Smooth muscle cell (in vitro differentiated cells): Measurements from ENCODE around the gene CIB4. TPM values are rescaled to one million over a fixed set of nuclear protein-coding genes. Genes with fewer than 3 reads are reported as not detected.

Source experiments
- DNase-seq: peaks from one replicate; lab custom pipeline; 2025; ENCODE audit not compliant: unreplicated experiment; lab: John Stamatoyannopoulos, UW
- H2AFZ ChIP-seq: fragments of 200-600 bp; sonication (generic); 2 replicates; pipeline ENCODE4 v1.6.0; 2016; ENCODE audit warnings: antibody characterized with exemption, low read depth, mild to moderate bottlenecking
- H3F3A ChIP-seq: fragments of 200-600 bp; sonication (generic); 2 replicates; pipeline ENCODE4 v1.6.0; 2017; ENCODE audit warnings: antibody characterized with exemption, low read depth
- H3K27ac ChIP-seq: fragments of 200-600 bp; sonication (generic); 2 replicates; pipeline ENCODE4 v1.5.1; 2016; ENCODE audit warnings: low read depth, mild to moderate bottlenecking
- H3K27me3 ChIP-seq: fragments of 200-600 bp; sonication (generic); 2 replicates; pipeline ENCODE4 v1.6.1; 2016; ENCODE audit warnings: low read depth, mild to moderate bottlenecking
- H3K36me3 ChIP-seq: fragments of 200-600 bp; sonication (generic); 2 replicates; pipeline ENCODE4 v1.5.1; 2016; ENCODE audit warnings: low read depth
- H3K4me1 ChIP-seq: fragments of 200-600 bp; sonication (generic); 2 replicates; pipeline ENCODE4 v1.5.1; 2016; ENCODE audit warnings: low read depth
- H3K4me2 ChIP-seq: fragments of 200-600 bp; sonication (generic); 2 replicates; pipeline ENCODE4 v1.6.0; 2016; ENCODE audit warnings: mild to moderate bottlenecking
- H3K4me3 ChIP-seq: fragments of 200-600 bp; sonication (generic); 2 replicates; pipeline ENCODE4 v1.5.1; 2016; ENCODE audit warnings: mild to moderate bottlenecking
- H3K79me2 ChIP-seq: fragments of 200-600 bp; sonication (generic); 2 replicates; pipeline ENCODE4 v1.6.0; 2016; ENCODE audit warnings: low read depth, mild to moderate bottlenecking
- H3K9ac ChIP-seq: fragments of 200-600 bp; sonication (generic); 2 replicates; pipeline ENCODE4 v1.6.0; 2016; ENCODE audit warnings: low read depth
- H3K9me3 ChIP-seq: fragments of 200-600 bp; sonication (generic); replicated peaks from 2 replicates; pipeline ENCODE4 v1.5.1; 2016; ENCODE audit warnings: low read depth
- H4K20me1 ChIP-seq: fragments of 200-600 bp; sonication (generic); 2 replicates; pipeline ENCODE4 v1.6.0; 2016; ENCODE audit warnings: low read depth
- WGBS: methylation state at CpG from one replicate; pipeline ENCODE4 v1.1.7; 2016; ENCODE audit warnings: low lambda C conversion rate; 5-methylcytosine and 5-hydroxymethylcytosine counted together
- polyA plus RNA-seq: library from polyadenylated mRNA; unstranded; fragments of >200 nt; fragmentation: Nextera tagmentation; extraction: Ambion mirVana; gene quantifications from 2 replicates; pipeline ENCODE4 v1.2.1, GENCODE V29; 2016
- total RNA-seq: library from RNA; depleted of rRNA; stranded (reverse); fragments of >200 nt; gene quantifications from 2 replicates; pipeline ENCODE4 v1.2.3, GENCODE V29; 2014
- TF ChIP-seq, protein P1 (sequence below): fragments of 200-600 bp; sonication (generic); IDR thresholded peaks from 2 replicates; pipeline ENCODE4 v1.5.1; 2017; ENCODE audit warnings: borderline replicate concordance, mild to moderate bottlenecking, antibody characterized with exemption; ENCODE audit not compliant: insufficient read depth, poor library complexity, severe bottlenecking

CIB4 gene
- total and polyA plus RNA-seq, 2 experiments from 2014 or later = not detected

DNA sequence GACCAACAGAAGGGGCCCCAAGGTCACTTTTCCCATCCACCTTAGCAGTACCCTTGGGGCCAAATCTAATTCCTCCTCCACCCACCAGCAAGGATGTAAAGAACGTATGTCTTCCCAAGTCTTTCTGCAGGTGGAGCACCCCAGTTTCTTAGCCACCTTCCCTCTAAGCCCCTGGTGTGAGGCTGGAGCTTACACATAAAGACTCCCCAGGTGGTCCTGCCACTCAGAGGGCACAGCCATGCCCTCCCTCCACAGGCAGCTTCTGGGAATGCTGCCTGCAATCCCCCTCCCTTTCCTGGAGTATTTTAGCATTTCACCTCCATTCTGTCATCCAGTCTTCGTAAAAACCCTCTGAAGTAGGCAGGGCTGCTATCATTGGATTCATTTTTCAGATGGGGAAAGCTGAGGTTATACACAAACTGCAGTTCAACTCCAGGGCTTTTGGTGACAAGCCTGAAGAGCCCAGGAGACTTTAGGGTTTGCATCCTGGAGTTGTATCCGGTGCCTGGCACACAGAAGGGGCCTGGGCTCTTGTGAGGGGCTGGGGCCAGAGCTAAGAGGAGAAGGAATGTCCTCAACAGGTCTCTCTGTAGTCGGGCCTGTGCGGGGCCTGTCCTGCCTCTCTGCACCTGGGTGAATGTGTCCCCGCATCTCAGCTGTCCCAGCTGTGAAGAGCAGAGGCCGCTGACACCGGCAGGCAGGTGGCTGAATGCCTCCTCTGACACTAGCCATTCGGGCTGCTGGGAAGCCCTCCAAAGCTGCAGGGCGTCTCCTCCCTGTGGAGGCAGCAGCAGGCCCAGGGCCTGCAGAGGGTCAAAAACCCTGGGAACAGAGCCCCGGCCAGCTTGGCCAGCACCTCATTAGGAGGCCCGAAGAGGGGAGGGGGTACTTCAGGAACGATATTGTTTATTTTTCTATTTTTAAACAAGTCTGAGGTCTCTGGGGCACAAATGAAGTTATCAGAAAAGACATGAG, 27.6 kb downstream of the CIB4 start:
- Histone ChIP-seq H3K9me3 (no peaks in the 10 kb centered on the region), H3K27me3 (no peaks in the 10 kb centered on the region)

DNA sequence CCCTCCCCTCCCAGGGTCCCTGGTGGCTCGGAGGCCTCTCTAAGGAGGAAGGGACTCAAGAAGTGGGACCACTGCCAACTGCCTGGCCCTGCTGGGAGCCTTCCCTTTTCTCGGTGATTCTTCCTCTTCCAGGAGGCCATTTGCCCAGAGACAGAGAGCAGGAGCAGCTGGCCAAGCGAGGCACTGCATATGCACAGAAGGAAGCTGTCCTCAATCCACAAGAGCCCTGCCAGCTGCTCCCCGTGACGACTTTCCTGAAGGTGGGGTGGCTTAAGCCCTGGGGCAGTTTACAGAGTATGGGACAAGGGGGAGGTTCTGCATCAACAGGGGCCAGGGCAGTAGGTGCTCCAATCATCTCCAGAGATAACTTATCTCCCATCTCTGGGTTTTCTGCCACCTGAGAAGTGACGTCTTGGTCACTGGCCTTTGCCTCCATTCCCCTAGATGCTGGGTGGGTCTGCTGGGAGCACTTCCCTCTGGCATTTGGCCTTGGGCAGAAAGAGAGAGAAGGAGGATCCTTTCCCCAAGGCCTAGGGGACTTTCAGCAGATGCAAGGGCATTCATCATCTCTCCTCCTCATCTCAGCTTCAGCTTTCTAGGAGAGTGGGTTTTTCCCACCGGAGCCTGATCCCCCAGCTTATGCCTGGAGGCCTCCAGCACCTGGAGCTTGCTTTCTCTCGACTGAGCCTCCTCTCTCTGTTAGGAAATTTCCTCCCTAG, 28.5 kb downstream of the CIB4 start:
- no peak for DNase-seq

More for the DNA sequence above, 27.6 kb downstream of the CIB4 start:
- WGBS = 57% methylated on average over 13 of the region's 13 CpGs
- Histone ChIP-seq H3F3A (no peaks in the 10 kb centered on the region), H3K4me3 (no peak overlapping the region), H3K79me2 (no peaks in the 10 kb centered on the region), H3K4me1 (peaks cover 45% of the 10 kb centered on the region), H3K27ac (no peak overlapping the region), H2AFZ (no peak overlapping the region), H3K4me2 (no peak overlapping the region), H4K20me1 (no peaks in the 10 kb centered on the region), H3K36me3 (no peaks in the 10 kb centered on the region), H3K9ac (no peak overlapping the region)
- TF ChIP-seq, protein P1, sequence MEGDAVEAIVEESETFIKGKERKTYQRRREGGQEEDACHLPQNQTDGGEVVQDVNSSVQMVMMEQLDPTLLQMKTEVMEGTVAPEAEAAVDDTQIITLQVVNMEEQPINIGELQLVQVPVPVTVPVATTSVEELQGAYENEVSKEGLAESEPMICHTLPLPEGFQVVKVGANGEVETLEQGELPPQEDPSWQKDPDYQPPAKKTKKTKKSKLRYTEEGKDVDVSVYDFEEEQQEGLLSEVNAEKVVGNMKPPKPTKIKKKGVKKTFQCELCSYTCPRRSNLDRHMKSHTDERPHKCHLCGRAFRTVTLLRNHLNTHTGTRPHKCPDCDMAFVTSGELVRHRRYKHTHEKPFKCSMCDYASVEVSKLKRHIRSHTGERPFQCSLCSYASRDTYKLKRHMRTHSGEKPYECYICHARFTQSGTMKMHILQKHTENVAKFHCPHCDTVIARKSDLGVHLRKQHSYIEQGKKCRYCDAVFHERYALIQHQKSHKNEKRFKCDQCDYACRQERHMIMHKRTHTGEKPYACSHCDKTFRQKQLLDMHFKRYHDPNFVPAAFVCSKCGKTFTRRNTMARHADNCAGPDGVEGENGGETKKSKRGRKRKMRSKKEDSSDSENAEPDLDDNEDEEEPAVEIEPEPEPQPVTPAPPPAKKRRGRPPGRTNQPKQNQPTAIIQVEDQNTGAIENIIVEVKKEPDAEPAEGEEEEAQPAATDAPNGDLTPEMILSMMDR = no peak
- no peak for DNase-seq

GRCh38 chr2:26612034-26612433, 29.1 kb downstream of the CIB4 start:
- H3K9ac ChIP-seq = no peak overlapping the region
- no peak overlapping the region for H3K4me2 ChIP-seq
- H2AFZ ChIP-seq = no peak overlapping the region
- no peaks in the 10 kb centered on the region for H3K27me3 ChIP-seq
- no peak overlapping the region for H3K4me3 ChIP-seq
- no peaks in the 10 kb centered on the region for H3K79me2 ChIP-seq
- TF ChIP-seq, protein P1 = no peak
- no peaks in the 10 kb centered on the region for H3K36me3 ChIP-seq
- H3K9me3 ChIP-seq = no peaks in the 10 kb centered on the region
- DNase-seq = no peak
- H3K4me1 ChIP-seq = peaks cover 45% of the 10 kb centered on the region
- H3K27ac ChIP-seq = no peak overlapping the region
- no peaks in the 10 kb centered on the region for H4K20me1 ChIP-seq
- 75% methylated on average over 2 of the region's 2 CpGs for WGBS
- H3F3A ChIP-seq = no peaks in the 10 kb centered on the region

More for the DNA sequence above, 28.5 kb downstream of the CIB4 start:
- 48% methylated on average over 7 of the region's 8 CpGs for WGBS
- Histone ChIP-seq H3K27ac (no peak overlapping the region), H3K79me2 (no peaks in the 10 kb centered on the region), H3K4me1 (peaks cover 45% of the 10 kb centered on the region), H3K9ac (no peak overlapping the region), H4K20me1 (no peaks in the 10 kb centered on the region), H3K27me3 (no peaks in the 10 kb centered on the region), H3K4me2 (no peak overlapping the region), H3K9me3 (no peaks in the 10 kb centered on the region), H3K36me3 (no peaks in the 10 kb centered on the region), H2AFZ (no peak overlapping the region), H3K4me3 (no peak overlapping the region), H3F3A (no peaks in the 10 kb centered on the region)
- TF ChIP-seq, protein P1 = no peak
